H4 (cell line): ENCODE measurements around the gene HIF1AN. TPM values are rescaled to one million over a fixed set of nuclear protein-coding genes. Genes with fewer than 3 reads are reported as not detected.

Experiments used
- DNase-seq: peaks from one replicate; pipeline ENCODE4 v3.0.0-alpha.2; 2015; ENCODE audit warnings: low spot score
- total RNA-seq: library from RNA; depleted of rRNA; stranded (reverse); fragments of >200 nt; shearing (Covaris generic); gene quantifications from 2 replicates; pipeline ENCODE4 v1.2.3, GENCODE V29; 2014

HIF1AN gene
- total RNA-seq, 1 experiment from 2014 or later: 6.4 TPM

- DNase-seq: no peak
These were observed 13.5 kb upstream of the HIF1AN start for GRCh38 chr10:100522107-100522801.

GRCh38 chr10:100522945-100523344, 12.8 kb upstream of the HIF1AN start:
- DNase-seq: no peak

GRCh38 chr10:100524206-100524605, 11.5 kb upstream of the HIF1AN start:
- DNase-seq: no peak

GRCh38 chr10:100524638-100525037, 11.1 kb upstream of the HIF1AN start:
- no peak for DNase-seq

GRCh38 chr10:100528123-100528886, 7.4 kb upstream of the HIF1AN start:
- no peak for DNase-seq

GRCh38 chr10:100528921-100529474, 6.7 kb upstream of the HIF1AN start:
- no peak for DNase-seq

GRCh38 chr10:100529475-100530298, 6.1 kb upstream of the HIF1AN start, which contains the start of gene NDUFB8:
Gene NDUFB8 (minus strand): TSS chr10:100529871. CDS start chr10:100529851, 20 bp downstream.
- DNase-seq: peak; percentile 77

- no peak for DNase-seq
These were observed 4.0 kb upstream of the HIF1AN start for GRCh38 chr10:100531761-100532160.

GRCh38 chr10:100534726-100535125, 1.0 kb upstream of the HIF1AN start:
- DNase-seq: no peak

- no peak for DNase-seq
These were observed 417 bp upstream of the HIF1AN start for GRCh38 chr10:100535338-100535714.

- DNase-seq: no peak
These were observed 1.7 kb downstream of the HIF1AN start for GRCh38 chr10:100537475-100537874.

- no peak for DNase-seq
These were observed 9.2 kb downstream of the HIF1AN start for GRCh38 chr10:100544950-100545349.

- DNase-seq: no peak
These were observed 15.5 kb downstream of the HIF1AN start for GRCh38 chr10:100551196-100551595.

GRCh38 chr10:100551738-100552137, 16.0 kb downstream of the HIF1AN start:
- no peak for DNase-seq

- no peak for DNase-seq
These were observed 18.2 kb downstream of the HIF1AN start for GRCh38 chr10:100553929-100554328.

- no peak for DNase-seq
These were observed 19.2 kb downstream of the HIF1AN start for GRCh38 chr10:100554902-100555301.

- no peak for DNase-seq
These were observed 24.5 kb downstream of the HIF1AN start for GRCh38 chr10:100560248-100560647.

- DNase-seq: no peak
These were observed 25.3 kb downstream of the HIF1AN start for GRCh38 chr10:100561005-100561404.

GRCh38 chr10:100562008-100562672, 26.4 kb downstream of the HIF1AN start:
- peak; percentile 45 for DNase-seq

GRCh38 chr10:100565206-100565985, 29.7 kb downstream of the HIF1AN start:
- DNase-seq: no peak

GRCh38 chr10:100566561-100566960, 30.8 kb downstream of the HIF1AN start:
- no peak for DNase-seq
